Ovary (tissue), 9 donors: Measurements from ENCODE around the gene GNAI3. TPM values are rescaled to one million over a fixed set of nuclear protein-coding genes. Genes with fewer than 3 reads are reported as not detected.

Experiments used
- DNase-seq, 5 donors: peaks; one replicate each; pipeline ENCODE4 v3.0.0-alpha.2; 2019 to 2020
- H3K27ac ChIP-seq, 2 donors: fragments of 200-600 bp; one replicate each; pipeline versions ENCODE4 v1.5.1 to v1.8.0; 2019 to 2022
- H3K27me3 ChIP-seq: fragments of 200-600 bp; one replicate; pipeline ENCODE4 v1.8.0; 2022
- H3K36me3 ChIP-seq: fragments of 200-600 bp; sonication (generic); one replicate; pipeline ENCODE4 v1.5.1; 2019
- H3K4me1 ChIP-seq: one replicate; pipeline ENCODE4 v1.8.1; 2013; ENCODE audit warnings: mild to moderate bottlenecking, moderate library complexity; ENCODE audit not compliant: insufficient read depth
- H3K4me3 ChIP-seq: fragments of 200-600 bp; sonication (generic); one replicate; pipeline ENCODE4 v1.5.1; 2017
- H3K9me3 ChIP-seq, 2 donors: fragments of 200-600 bp in 1 of 2; sonication (generic) in 1 of 2; one replicate each; pipeline versions ENCODE4 v1.5.1 to v1.8.1; 2013 to 2019; ENCODE audit warnings: mild to moderate bottlenecking in 1 of 2, moderate library complexity in 1 of 2
- CTCF ChIP-seq, 3 donors: fragments of 450-650 bp in 2 of 3; fragments of 200-600 bp in 1 of 3; IDR thresholded peaks; one replicate each; pipeline versions ENCODE4 v1.5.1 to v1.8.0; 2016 to 2022; ENCODE audit warnings: antibody characterized with exemption in 3 of 3, mild to moderate bottlenecking in 1 of 3
- EP300 ChIP-seq: sonication (generic); formaldehyde crosslinking; IDR thresholded peaks from one replicate; pipeline ENCODE4 v1.6.1; 2017; ENCODE audit warnings: antibody characterized with exemption
- POLR2A ChIP-seq: fragments of 450-650 bp; IDR thresholded peaks from one replicate; pipeline ENCODE4 v1.6.1; 2017; ENCODE audit warnings: antibody characterized with exemption, mild to moderate bottlenecking, moderate library complexity
- WGBS, 3 donors: extraction: QIAGEN DNeasy Blood & Tissue Kit in 1 of 3; methylation state at CpG; one replicate each; pipeline versions ENCODE4 v1.1.5 to v1.1.7; 2013 to 2017; 5-methylcytosine and 5-hydroxymethylcytosine counted together
- intact Hi-C, 4 donors: fragments of 100-400 bp; cut with DNase I; formaldehyde crosslinking; loops; one replicate each; pipeline versions ENCODE4 v1.11.0 to v1.15.1; 2022 to 2023
- polyA plus RNA-seq, 2 donors: library from polyadenylated mRNA; stranded (reverse); fragments of 200-250 nt in 1 of 2; fragments of 350-450 nt in 1 of 2; fragmentation: Illumina TruSeq in 1 of 2; extraction: RNeasy Lipid Tissue Mini Kit (QIAGEN cat#74804) in 1 of 2; gene quantifications; one replicate each; pipeline ENCODE4 v1.2.3, GENCODE V29; 2013 to 2014
- total RNA-seq, 7 donors: library from RNA; depleted of rRNA in 2 of 7; stranded (reverse); fragments of >200 nt in 2 of 7; fragmentation: NEBNext Ultra II Directional in 3 of 7; extraction: Animal tissue kit (Norgen Biotek cat#: 25700) in 3 of 7; gene quantifications; one replicate each; pipeline versions ENCODE4 v1.1.0 to v1.2.4, GENCODE V29; 2016 to 2023
- donor health status: DM: no; HTN: no; CAD: no; lungs with moderate emphysema.
- donor health status: DM: no; HTN: no; CAD: no.
- donor health status: Bipolar disorder and iron deficiency.
- donor health status: DM: yes; HTN: yes; CAD: no.
- donor health status: DM: no; HTN: no; CAD: no.
- donor health status: DM: yes; HTN: yes; CAD: no.

The GNAI3 gene
- total and polyA plus RNA-seq, 9 donors = 3.0 to 6.2 (median 4.8) TPM

DNA sequence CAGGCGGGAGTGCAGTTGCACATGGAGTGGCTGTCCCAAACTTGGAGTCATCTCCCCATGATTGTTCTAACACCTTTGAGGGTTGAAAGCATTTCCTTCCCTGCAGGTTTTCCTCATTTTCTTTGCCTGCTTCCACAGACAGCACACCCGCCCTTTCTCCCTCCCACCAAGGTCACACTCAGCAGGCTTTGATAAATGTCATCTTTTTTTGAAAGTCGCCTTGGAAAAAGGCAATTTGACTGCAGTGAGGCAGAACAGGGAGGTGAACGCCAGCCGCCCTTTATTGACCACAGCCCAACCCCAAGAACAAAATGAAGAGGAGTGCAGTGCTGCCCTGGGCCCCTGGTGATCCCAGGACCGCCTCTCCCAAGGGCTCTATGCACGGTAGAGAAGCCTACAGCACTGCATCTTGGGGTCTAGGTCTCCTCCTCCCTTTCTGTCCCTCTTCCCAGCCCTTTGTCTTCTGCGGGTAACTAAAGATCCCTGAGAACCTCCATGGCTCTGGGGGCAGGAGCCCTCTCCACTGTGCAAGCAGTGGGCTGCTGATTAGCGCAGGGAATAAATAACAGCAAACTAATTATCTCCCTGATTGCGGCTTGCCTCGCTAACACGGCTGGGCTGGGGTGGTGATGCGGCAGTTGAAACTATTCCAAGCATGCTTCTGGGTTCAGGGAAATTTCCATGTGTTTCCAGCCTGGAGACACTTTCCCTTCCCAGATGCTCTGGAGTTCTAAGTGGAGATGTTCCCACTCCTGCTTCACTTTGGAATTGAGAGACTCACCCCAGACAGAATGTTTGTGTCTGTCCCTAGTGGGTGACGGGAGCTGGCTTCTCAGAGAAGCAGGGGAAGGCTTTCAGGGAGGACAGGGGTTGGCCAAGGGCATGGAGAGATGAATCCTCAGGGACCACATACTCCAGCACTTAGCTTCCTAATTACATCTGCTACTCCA lies 27.1 kb upstream of the GNAI3 start:
- Histone ChIP-seq H3K27ac (no peak overlapping the region), H3K27me3 (no peaks in the 10 kb centered on the region), H3K36me3 (no peaks in the 10 kb centered on the region), H3K4me1 (no peaks in the 10 kb centered on the region), H3K9me3 (no peaks in the 10 kb centered on the region), H3K4me3 (no peak overlapping the region)
- 29 to 38% (median 35%) methylated on average over 14 of the region's 14 CpGs for WGBS, 3 donors
- intact Hi-C loops = no loop called here
- TF ChIP-seq POLR2A = no peak
- no peak for TF ChIP-seq EP300
- no peak for TF ChIP-seq CTCF (IDR thresholded peaks at IDR 0.05)
- DNase-seq = no peak

DNA sequence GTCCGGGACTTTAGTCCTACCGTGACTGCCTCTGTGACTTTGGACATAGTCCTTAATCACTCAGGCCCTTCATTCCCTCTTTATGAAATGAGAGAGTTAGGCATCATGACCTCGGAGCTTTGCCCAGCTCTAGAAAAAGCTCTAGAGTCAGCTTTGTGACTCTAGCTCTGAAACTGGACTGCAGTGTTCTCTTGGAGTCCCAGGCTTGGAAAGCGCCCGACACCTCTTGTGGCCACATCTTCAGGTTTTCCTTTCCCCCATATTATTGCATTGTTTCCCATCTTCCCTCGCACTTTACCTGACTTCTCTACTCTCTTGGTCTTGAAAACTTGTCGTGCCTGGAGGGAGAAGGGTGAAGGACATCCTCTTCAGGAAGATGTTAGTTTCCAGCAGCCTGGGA lies 26.4 kb upstream of the GNAI3 start:
- WGBS, 3 donors = 86 to 90% (median 89%) methylated on average over 7 of the region's 7 CpGs
- Histone ChIP-seq H3K4me1 (no peaks in the 10 kb centered on the region), H3K36me3 (no peaks in the 10 kb centered on the region), H3K27me3 (no peaks in the 10 kb centered on the region), H3K9me3 (no peaks in the 10 kb centered on the region), H3K27ac (no peak overlapping the region), H3K4me3 (no peak overlapping the region)
- intact Hi-C loops = no loop called here
- TF ChIP-seq CTCF (IDR thresholded peaks at IDR 0.05) (no peak), POLR2A (no peak), EP300 (no peak)
- no peak for DNase-seq

DNA sequence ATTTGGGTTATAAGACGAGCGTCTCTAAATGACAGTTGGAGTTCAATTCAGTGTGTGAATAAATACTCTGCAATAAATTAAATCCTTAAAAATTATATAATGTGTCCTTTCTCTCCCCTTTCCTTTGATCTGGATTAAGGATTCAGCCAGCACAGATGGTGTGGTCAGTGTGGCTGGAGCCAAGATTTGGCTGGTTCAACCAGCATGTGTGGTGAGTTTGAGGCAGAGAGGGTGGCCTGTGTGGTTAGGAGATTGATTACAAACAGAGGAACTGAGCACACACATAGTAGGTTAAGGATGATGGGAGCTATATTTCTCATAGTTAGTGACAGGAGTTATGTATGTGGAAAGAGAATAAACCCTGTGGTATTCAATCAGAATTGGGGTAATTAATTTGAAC lies 24.7 kb upstream of the GNAI3 start:
- H3K9me3 ChIP-seq = no peaks in the 10 kb centered on the region
- TF ChIP-seq CTCF (IDR thresholded peaks at IDR 0.05) (no peak), EP300 (no peak), POLR2A (no peak)
- intact Hi-C loops = no loop called here
- H3K27ac ChIP-seq = no peak overlapping the region
- H3K4me1 ChIP-seq = no peaks in the 10 kb centered on the region
- no peak for DNase-seq
- H3K27me3 ChIP-seq = no peaks in the 10 kb centered on the region
- H3K36me3 ChIP-seq = no peaks in the 10 kb centered on the region
- H3K4me3 ChIP-seq = no peak overlapping the region
- 89 to 95% (median 94%) methylated on average over 2 of the region's 2 CpGs for WGBS, 3 donors

- H3K4me3 ChIP-seq = no peak overlapping the region
- H3K27me3 ChIP-seq = no peaks in the 10 kb centered on the region
- no peak for TF ChIP-seq POLR2A
- no peak for TF ChIP-seq EP300
- TF ChIP-seq CTCF (IDR thresholded peaks at IDR 0.05) = no peak
- no peaks in the 10 kb centered on the region for H3K36me3 ChIP-seq
- intact Hi-C loops = no loop called here
- no peak for DNase-seq
- no peaks in the 10 kb centered on the region for H3K9me3 ChIP-seq
- no peak overlapping the region for H3K27ac ChIP-seq
- peaks cover 3% of the 10 kb centered on the region for H3K4me1 ChIP-seq
- WGBS, 3 donors = 71 to 75% (median 71%) methylated on average over 14 of the region's 14 CpGs
Measured at GRCh38 chr1:109527098-109527811, 21.2 kb upstream of the GNAI3 start.
